ENCODE measurements around the gene TRIM74. TPM values are rescaled to one million over a fixed set of nuclear protein-coding genes. Genes with fewer than 3 reads are reported as not detected.

Gene TRIM74
- total and polyA plus RNA-seq, 2 of the 8 experiments (the other 6 are each of a cell fraction or from before 2014, with no cell fraction given), result 0.52 TPM; not detected in 1

DNA sequence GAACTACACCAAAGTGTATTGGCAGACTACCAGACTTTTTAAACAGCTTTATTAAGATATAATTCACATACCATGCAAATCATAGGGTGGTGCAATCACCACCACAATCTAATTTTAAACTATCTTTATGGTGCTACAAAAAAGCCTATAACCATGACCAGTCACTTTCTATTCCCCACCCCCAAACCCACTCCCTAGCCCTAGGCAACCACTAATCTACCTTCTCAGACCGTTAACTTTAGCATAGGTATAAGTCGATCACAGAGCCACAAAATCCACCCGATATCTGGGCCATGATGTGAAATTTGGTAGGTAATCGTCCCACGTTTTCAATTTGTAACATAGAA is 44.9 kb downstream of the TRIM74 start:
- 2% methylated on average over 5 of the region's 5 CpGs; no CpG with 5 or more reads in 1 of the 2 experiments for WGBS, 2 experiments (ENCODE audit: extremely low coverage in 1 of 2, insufficient coverage in 1 of 2, insufficient read length in 1 of 2, insufficient replicate concordance in 2 of 2, low coverage in 1 of 2, low lambda C conversion rate in 2 of 2, missing lambda C conversion rate in 1 of 2)
- Histone ChIP-seq H3K4me1 (replicated peaks in 1 of 4; ENCODE audit: control insufficient read depth in 3 of 4, insufficient read depth in 4 of 4, low read length in 3 of 4) (peaks cover 0 to 6% (median 4%) of the 10 kb centered on the region in 4 experiments; a peak in 3 of 7 replicates), H3K79me2 (ENCODE audit: control insufficient read depth in 1 of 2, insufficient read depth in 2 of 2, low read length in 2 of 2) (peaks cover 0 to 30% of the 10 kb centered on the region in 2 experiments; a peak in 3 of 4 replicates)

More for the DNA sequence above, 44.9 kb downstream of the TRIM74 start:
- Histone ChIP-seq H3K4ac (replicated peaks; ENCODE audit: insufficient read length, low read depth, low read length) (no peak overlapping the region), H4K8ac (ENCODE audit: extremely low read depth, insufficient read depth, low read length) (no peak overlapping the region), H3K14ac (ENCODE audit: insufficient read length) (no peak overlapping the region), H4K5ac (ENCODE audit: insufficient read length, low read depth, low read length) (no peak overlapping the region), H2BK5ac (ENCODE audit: low read depth, low read length) (peak overlapping the region; percentile 95; the same call in 1 of the 2 replicates), H3K27ac (ENCODE audit: low read depth, low read length) (peak overlapping the region; percentile 96), H3K79me1 (ENCODE audit: low read depth, low read length) (peaks cover 7% of the 10 kb centered on the region), H2BK120ac (replicated peaks; ENCODE audit: low read depth, low read length) (no peak overlapping the region), H2BK15ac (ENCODE audit: low read length) (no peak overlapping the region), H2BK20ac (ENCODE audit: low read length) (no peak overlapping the region), H3K9me3 (ENCODE audit: insufficient read depth in 2 of 2, low read depth in 1 of 2, low read length in 1 of 2) (no peaks in the 10 kb centered on the region), H3K4me2 (ENCODE audit: insufficient read depth in 1 of 2, low read depth in 2 of 2, low read length in 2 of 2) (peak overlapping the region; percentile 79 to 98), H3K56ac (replicated peaks; ENCODE audit: insufficient read length, low read depth, low read length) (no peak overlapping the region), H2AFZ (ENCODE audit: low read length) (peak overlapping the region; percentile 96), H2AK5ac (ENCODE audit: low read depth, low read length) (no peak overlapping the region), H3K23ac (ENCODE audit: insufficient read length) (no peak overlapping the region), H3K9ac (replicated peaks in 1 of 4; ENCODE audit: extremely low read depth in 1 of 4, low read depth in 3 of 4, low read length in 3 of 4) (peak overlapping the region; percentile 94 to 98 (median 97)), H4K91ac (replicated peaks; ENCODE audit: insufficient read length, low read length) (no peak overlapping the region), H3K27me3 (replicated peaks in 1 of 4; ENCODE audit: control insufficient read depth in 3 of 4, extremely low read depth in 1 of 4, insufficient read depth in 3 of 4, low read length in 3 of 4) (no peaks in the 10 kb centered on the region), H3K23me2 (ENCODE audit: low read depth, low read length) (peaks cover 5% of the 10 kb centered on the region; the same call in 1 of the 2 replicates), H3K18ac (ENCODE audit: extremely low read depth, low read length) (no peak overlapping the region), H3K4me3 (ENCODE audit: extremely low read depth in 1 of 4, insufficient read depth in 2 of 4, low read depth in 3 of 4, low read length in 4 of 4) (peak overlapping the region; percentile 79 to 96 (median 92)), H3K36me3 (ENCODE audit: control insufficient read depth in 2 of 4, insufficient read depth in 4 of 4, low read length in 3 of 4) (peaks cover 5 to 22% (median 14%) of the 10 kb centered on the region in 4 experiments; a peak in 5 of 8 replicates), H4K20me1 (replicated peaks in 1 of 2; ENCODE audit: control insufficient read depth in 1 of 2, insufficient read depth in 2 of 2, low read length in 2 of 2) (peaks cover 0 to 2% of the 10 kb centered on the region in 2 experiments), H2BK12ac (ENCODE audit: low read depth, low read length) (no peak overlapping the region)
- ChIA-PET CTCF (ENCODE audit: partially characterized antibody) (interaction anchor here (0.7 kb wide), 1 partner anchor 15 kb away, joined by 4 read pairs; no protein-coding TSS in a partner anchor), POLR2A (ENCODE audit: partially characterized antibody) (no interaction called here)
- FAIRE-seq (no peak), DNase-seq (ENCODE audit: low read depth in 1 of 2, low spot score in 2 of 2) (no peak)
- peak; percentile 53 for TF ChIP-seq SAP30 (IDR thresholded peaks at IDR 0.05; ENCODE audit: insufficient read depth, insufficient replicate concordance, low read length)
- no peak for TF ChIP-seq CHD2 (IDR thresholded peaks at IDR 0.05; ENCODE audit: low read length)
